ENCODE results near the gene BRAT1.
A peak's percentile ranks its signal among the peaks of the same experiment; 100 is the strongest.

Gene BRAT1

GRCh38 chr7:2518737-2519118 lies 36.6 kb downstream of the BRAT1 start:
- Histone ChIP-seq H3K4me3 (IDR thresholded peaks at IDR 0.05; ENCODE audit: insufficient read depth, low read depth, low read length) (no peak overlapping the region), H2AFZ (ENCODE audit: low read depth) (peak overlapping the region; percentile 98), H3K79me2 (ENCODE audit: insufficient read depth, low read depth) (no peaks in the 10 kb centered on the region), H4K20me1 (ENCODE audit: insufficient read depth) (no peaks in the 10 kb centered on the region), H3K9ac (peak overlapping the region; percentile 49; the same call in 1 of the 2 replicates), H3K4me2 (peak overlapping the region; percentile 98), H3K4me1 (ENCODE audit: low read depth, poor library complexity, severe bottlenecking) (peaks cover 29% of the 10 kb centered on the region), H3K36me3 (ENCODE audit: insufficient read depth) (no peaks in the 10 kb centered on the region), H3K27me3 (ENCODE audit: insufficient read depth, low read depth) (peaks cover 84% of the 10 kb centered on the region), H3K27ac (no peak overlapping the region)
- TF ChIP-seq CTCF (conservative IDR thresholded peaks at IDR 0.05; ENCODE audit: low read depth, low read length): no peak

- Histone ChIP-seq H4K20me1 (ENCODE audit: insufficient read depth) (no peaks in the 10 kb centered on the region), H3K4me1 (ENCODE audit: low read depth, poor library complexity, severe bottlenecking) (peaks cover 29% of the 10 kb centered on the region), H3K9ac (no peak overlapping the region), H2AFZ (ENCODE audit: low read depth) (no peak overlapping the region), H3K27ac (no peak overlapping the region), H3K4me3 (IDR thresholded peaks at IDR 0.05; ENCODE audit: insufficient read depth, low read depth, low read length) (no peak overlapping the region), H3K79me2 (ENCODE audit: insufficient read depth, low read depth) (no peaks in the 10 kb centered on the region), H3K36me3 (ENCODE audit: insufficient read depth) (no peaks in the 10 kb centered on the region), H3K4me2 (no peak overlapping the region), H3K27me3 (ENCODE audit: insufficient read depth, low read depth) (peaks cover 80% of the 10 kb centered on the region)
- TF ChIP-seq CTCF (conservative IDR thresholded peaks at IDR 0.05; ENCODE audit: low read depth, low read length): no peak
Measured at GRCh38 chr7:2517678-2518507, 37.4 kb downstream of the BRAT1 start.

- Histone ChIP-seq H3K4me2 (no peak overlapping the region), H3K79me2 (ENCODE audit: insufficient read depth, low read depth) (no peaks in the 10 kb centered on the region), H3K4me3 (IDR thresholded peaks at IDR 0.05; ENCODE audit: insufficient read depth, low read depth, low read length) (no peak overlapping the region), H2AFZ (ENCODE audit: low read depth) (no peak overlapping the region), H3K27me3 (ENCODE audit: insufficient read depth, low read depth) (peaks cover 77% of the 10 kb centered on the region), H3K27ac (no peak overlapping the region), H3K36me3 (ENCODE audit: insufficient read depth) (no peaks in the 10 kb centered on the region), H4K20me1 (ENCODE audit: insufficient read depth) (no peaks in the 10 kb centered on the region), H3K4me1 (ENCODE audit: low read depth, poor library complexity, severe bottlenecking) (peaks cover 21% of the 10 kb centered on the region), H3K9ac (no peak overlapping the region)
- TF ChIP-seq CTCF (conservative IDR thresholded peaks at IDR 0.05; ENCODE audit: low read depth, low read length): no peak
Measured at GRCh38 chr7:2517026-2517425, 38.3 kb downstream of the BRAT1 start.

- H3K27me3 ChIP-seq (ENCODE audit: insufficient read depth, low read depth): peaks cover 76% of the 10 kb centered on the region
- H3K4me1 ChIP-seq (ENCODE audit: low read depth, poor library complexity, severe bottlenecking): peaks cover 16% of the 10 kb centered on the region
- no peak for TF ChIP-seq CTCF (conservative IDR thresholded peaks at IDR 0.05; ENCODE audit: low read depth, low read length)
- H4K20me1 ChIP-seq (ENCODE audit: insufficient read depth): no peaks in the 10 kb centered on the region
- H3K4me2 ChIP-seq: no peak overlapping the region
- H3K4me3 ChIP-seq (IDR thresholded peaks at IDR 0.05; ENCODE audit: insufficient read depth, low read depth, low read length): no peak overlapping the region
- H3K36me3 ChIP-seq (ENCODE audit: insufficient read depth): no peaks in the 10 kb centered on the region
- no peak overlapping the region for H2AFZ ChIP-seq (ENCODE audit: low read depth)
- H3K9ac ChIP-seq: no peak overlapping the region
- H3K27ac ChIP-seq: no peak overlapping the region
- H3K79me2 ChIP-seq (ENCODE audit: insufficient read depth, low read depth): no peaks in the 10 kb centered on the region
Measured at GRCh38 chr7:2516194-2516555, 39.1 kb downstream of the BRAT1 start.
